ENCODE data around the gene SRP68.

Gene SRP68

DNA sequence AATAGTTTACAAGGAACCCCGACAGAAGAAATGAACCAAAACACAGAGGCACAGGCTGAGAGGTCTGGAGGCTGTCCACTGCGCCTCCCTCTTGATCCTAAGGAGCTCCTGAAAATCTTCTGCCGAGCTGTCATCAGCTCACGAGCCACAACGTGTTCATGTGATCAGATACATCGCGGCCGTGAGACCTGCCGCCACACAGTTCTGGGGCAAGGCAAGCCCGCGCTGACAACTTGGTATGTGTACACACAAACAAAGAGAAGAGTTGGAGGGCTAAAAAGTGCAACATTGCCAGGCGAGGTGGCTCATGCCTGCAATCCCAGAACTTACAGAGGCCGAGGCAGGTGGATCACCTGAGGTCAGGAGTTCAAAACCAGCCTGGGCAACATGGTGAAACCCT, 23.6 kb upstream of the SRP68 start:
- DNase-seq (ENCODE audit: low read depth in 1 of 2, low spot score in 1 of 2), result no peak
- Histone ChIP-seq H3K27me3 (ENCODE audit: insufficient read depth, poor library complexity, severe bottlenecking) (no peaks in the 10 kb centered on the region), H3K27ac (replicated peaks) (no peak overlapping the region), H3K4me3 (replicated peaks; ENCODE audit: insufficient read depth, low read length) (no peak overlapping the region)
- TF ChIP-seq, protein P1, sequence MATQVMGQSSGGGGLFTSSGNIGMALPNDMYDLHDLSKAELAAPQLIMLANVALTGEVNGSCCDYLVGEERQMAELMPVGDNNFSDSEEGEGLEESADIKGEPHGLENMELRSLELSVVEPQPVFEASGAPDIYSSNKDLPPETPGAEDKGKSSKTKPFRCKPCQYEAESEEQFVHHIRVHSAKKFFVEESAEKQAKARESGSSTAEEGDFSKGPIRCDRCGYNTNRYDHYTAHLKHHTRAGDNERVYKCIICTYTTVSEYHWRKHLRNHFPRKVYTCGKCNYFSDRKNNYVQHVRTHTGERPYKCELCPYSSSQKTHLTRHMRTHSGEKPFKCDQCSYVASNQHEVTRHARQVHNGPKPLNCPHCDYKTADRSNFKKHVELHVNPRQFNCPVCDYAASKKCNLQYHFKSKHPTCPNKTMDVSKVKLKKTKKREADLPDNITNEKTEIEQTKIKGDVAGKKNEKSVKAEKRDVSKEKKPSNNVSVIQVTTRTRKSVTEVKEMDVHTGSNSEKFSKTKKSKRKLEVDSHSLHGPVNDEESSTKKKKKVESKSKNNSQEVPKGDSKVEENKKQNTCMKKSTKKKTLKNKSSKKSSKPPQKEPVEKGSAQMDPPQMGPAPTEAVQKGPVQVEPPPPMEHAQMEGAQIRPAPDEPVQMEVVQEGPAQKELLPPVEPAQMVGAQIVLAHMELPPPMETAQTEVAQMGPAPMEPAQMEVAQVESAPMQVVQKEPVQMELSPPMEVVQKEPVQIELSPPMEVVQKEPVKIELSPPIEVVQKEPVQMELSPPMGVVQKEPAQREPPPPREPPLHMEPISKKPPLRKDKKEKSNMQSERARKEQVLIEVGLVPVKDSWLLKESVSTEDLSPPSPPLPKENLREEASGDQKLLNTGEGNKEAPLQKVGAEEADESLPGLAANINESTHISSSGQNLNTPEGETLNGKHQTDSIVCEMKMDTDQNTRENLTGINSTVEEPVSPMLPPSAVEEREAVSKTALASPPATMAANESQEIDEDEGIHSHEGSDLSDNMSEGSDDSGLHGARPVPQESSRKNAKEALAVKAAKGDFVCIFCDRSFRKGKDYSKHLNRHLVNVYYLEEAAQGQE (IDR thresholded peaks at IDR 0.05; ENCODE audit: insufficient replicate concordance, low read depth), result no peak
- TF ChIP-seq POLR2AphosphoS5 (IDR thresholded peaks at IDR 0.05; ENCODE audit: low read depth) (no peak), GABPA (IDR thresholded peaks at IDR 0.05; ENCODE audit: low read depth) (no peak), SPI1 (IDR thresholded peaks at IDR 0.05; ENCODE audit: borderline replicate concordance, low read depth) (no peak)
- TF ChIP-seq, protein P2, sequence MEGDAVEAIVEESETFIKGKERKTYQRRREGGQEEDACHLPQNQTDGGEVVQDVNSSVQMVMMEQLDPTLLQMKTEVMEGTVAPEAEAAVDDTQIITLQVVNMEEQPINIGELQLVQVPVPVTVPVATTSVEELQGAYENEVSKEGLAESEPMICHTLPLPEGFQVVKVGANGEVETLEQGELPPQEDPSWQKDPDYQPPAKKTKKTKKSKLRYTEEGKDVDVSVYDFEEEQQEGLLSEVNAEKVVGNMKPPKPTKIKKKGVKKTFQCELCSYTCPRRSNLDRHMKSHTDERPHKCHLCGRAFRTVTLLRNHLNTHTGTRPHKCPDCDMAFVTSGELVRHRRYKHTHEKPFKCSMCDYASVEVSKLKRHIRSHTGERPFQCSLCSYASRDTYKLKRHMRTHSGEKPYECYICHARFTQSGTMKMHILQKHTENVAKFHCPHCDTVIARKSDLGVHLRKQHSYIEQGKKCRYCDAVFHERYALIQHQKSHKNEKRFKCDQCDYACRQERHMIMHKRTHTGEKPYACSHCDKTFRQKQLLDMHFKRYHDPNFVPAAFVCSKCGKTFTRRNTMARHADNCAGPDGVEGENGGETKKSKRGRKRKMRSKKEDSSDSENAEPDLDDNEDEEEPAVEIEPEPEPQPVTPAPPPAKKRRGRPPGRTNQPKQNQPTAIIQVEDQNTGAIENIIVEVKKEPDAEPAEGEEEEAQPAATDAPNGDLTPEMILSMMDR (IDR thresholded peaks at IDR 0.05; ENCODE audit: insufficient read depth, low read length), result no peak

DNA sequence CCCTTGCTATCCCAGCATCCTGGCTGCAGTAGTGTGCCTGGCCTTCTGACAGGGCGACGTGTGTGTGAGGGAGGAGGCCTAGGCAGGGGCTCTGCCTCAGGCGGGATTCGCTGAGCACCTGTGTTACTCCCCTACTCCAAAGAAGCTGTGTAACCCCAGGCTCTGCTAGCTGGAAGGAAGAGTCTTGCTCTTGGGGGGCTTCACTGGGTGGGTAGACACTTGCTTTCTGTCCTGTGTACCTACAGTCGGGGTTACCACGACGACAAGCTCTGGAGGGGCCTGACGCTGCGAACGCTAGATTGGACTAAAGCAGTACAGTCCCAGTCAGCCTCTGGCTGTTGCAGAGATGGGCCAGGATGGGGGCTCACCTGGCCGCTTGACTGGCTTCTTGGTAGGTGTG, 21.7 kb upstream of the SRP68 start:
- H3K27ac ChIP-seq (replicated peaks), result no peak overlapping the region
- H3K4me3 ChIP-seq (replicated peaks; ENCODE audit: insufficient read depth, low read length), result no peak overlapping the region
- no peak for TF ChIP-seq POLR2AphosphoS5 (IDR thresholded peaks at IDR 0.05; ENCODE audit: low read depth)
- TF ChIP-seq, protein P2 (IDR thresholded peaks at IDR 0.05; ENCODE audit: insufficient read depth, low read length), result no peak
- TF ChIP-seq, protein P1 (IDR thresholded peaks at IDR 0.05; ENCODE audit: insufficient replicate concordance, low read depth), result no peak
- TF ChIP-seq SPI1 (IDR thresholded peaks at IDR 0.05; ENCODE audit: borderline replicate concordance, low read depth), result no peak
- no peak for TF ChIP-seq GABPA (IDR thresholded peaks at IDR 0.05; ENCODE audit: low read depth)
- no peaks in the 10 kb centered on the region for H3K27me3 ChIP-seq (ENCODE audit: insufficient read depth, poor library complexity, severe bottlenecking)
- no peak for DNase-seq (ENCODE audit: low read depth in 1 of 2, low spot score in 1 of 2)

DNA sequence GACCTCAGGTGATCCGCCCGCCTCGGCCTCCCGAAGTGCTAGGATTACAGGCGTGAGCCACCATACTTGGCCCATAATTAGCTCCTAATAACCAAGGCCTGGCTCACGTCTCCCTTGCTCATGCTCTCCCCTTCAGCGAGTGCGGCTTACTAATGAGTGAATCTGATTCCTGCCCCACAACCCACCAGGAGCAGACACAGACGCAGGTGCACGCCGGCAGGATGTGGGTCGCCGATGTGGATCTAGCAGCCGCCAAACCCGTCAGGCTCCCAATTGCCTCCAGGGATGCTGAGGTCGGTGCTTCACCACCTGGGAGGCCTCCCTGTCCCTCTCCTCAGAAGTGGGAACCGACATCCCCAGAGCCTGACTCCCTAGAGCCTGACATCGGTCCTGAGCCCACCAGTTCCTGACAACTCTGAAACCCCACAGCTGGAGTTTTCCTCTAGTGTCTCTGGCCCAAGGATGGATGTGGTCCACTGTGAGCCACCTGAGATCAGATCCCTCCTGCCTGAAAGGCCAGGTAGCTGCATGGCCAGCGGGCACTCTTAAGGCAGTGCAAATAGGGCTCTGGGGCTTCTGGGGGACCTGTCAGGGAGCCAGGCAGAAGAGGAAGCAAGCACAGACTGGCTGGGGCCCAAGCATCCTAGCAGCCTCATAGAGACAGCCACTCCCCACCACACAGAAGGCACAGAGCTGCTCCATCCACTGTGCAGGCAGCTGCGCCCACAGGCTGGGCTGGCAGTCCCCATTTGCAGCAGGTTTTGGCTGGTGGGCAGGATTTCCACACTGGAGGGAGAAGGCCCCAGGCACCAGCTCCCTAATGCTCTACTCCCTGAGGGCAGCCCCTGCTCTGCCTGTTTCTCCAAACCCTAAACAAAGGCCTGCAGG, 20.5 kb upstream of the SRP68 start:
- DNase-seq (ENCODE audit: low read depth in 1 of 2, low spot score in 1 of 2), result no peak
- Histone ChIP-seq H3K27me3 (ENCODE audit: insufficient read depth, poor library complexity, severe bottlenecking) (no peaks in the 10 kb centered on the region), H3K4me3 (replicated peaks; ENCODE audit: insufficient read depth, low read length) (no peak overlapping the region), H3K27ac (replicated peaks) (no peak overlapping the region)
- TF ChIP-seq, protein P1 (IDR thresholded peaks at IDR 0.05; ENCODE audit: insufficient replicate concordance, low read depth), result no peak
- TF ChIP-seq, protein P2 (IDR thresholded peaks at IDR 0.05; ENCODE audit: insufficient read depth, low read length), result no peak
- TF ChIP-seq POLR2AphosphoS5 (IDR thresholded peaks at IDR 0.05; ENCODE audit: low read depth) (no peak), GABPA (IDR thresholded peaks at IDR 0.05; ENCODE audit: low read depth) (no peak), SPI1 (IDR thresholded peaks at IDR 0.05; ENCODE audit: borderline replicate concordance, low read depth) (no peak)
